SK-N-SH treated with all-trans-retinoic acid at 6 μM for 48 hours (cell line): Measurements from ENCODE around the gene SRGAP2B.
"Not testable (repeated sequence)": the region's sequence is repeated elsewhere in the genome, so short reads cannot be mapped to it uniquely, and the experiment has no call there.

ENCODE experiments used
- CSDC2 ChIP-seq: fragments of 250-450 bp; sonication (Bioruptor Pico); IDR thresholded peaks from 2 replicates; pipeline ENCODE4 v1.5.0; 2020; ENCODE audit warnings: mild to moderate bottlenecking, moderate library complexity
- ZFP3 ChIP-seq: fragments of 250-450 bp; sonication (Bioruptor Pico); IDR thresholded peaks from 2 replicates; pipeline ENCODE4 v1.5.0; 2020; ENCODE audit warnings: mild to moderate bottlenecking, moderate library complexity

DNA sequence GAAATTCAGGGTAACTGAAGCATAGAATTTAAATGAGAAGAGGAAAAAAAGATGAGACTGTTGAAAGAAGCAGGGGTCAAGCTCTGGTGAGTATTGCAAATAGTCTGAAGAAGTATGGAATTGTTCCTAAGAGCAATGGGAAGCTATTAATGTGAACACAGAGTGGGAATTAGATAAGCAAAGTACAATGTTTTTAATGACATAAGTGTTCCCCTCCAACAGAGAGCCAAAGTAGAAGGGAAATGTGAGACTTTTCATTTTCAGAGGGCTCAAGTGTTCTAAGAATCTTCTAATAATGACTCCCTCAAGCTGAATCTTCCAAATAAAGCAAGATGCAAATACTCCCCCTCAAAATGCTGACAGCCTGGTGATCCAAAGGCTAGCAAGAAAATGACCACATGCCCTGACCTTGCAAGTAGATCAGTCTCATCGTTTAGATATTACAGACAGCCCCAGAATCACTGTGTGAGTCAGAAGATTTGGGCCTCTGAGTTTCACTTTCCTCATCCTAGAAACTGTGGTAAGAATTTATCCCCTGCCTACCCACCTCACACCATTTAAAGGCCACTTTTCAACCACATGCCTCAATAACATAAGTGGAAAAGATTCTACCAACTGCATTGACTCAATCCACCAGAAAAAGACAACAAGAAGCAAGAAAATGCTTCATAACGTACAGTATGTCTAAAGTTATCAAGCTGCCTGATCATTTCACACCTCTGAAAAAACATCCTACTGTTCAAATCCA is 79.2 kb downstream of the SRGAP2B start:
- not testable (repeated sequence) for TF ChIP-seq ZFP3, CSDC2 (CRISPR knock-in tag)
